H1 (cell line): ENCODE data around the gene ELAPOR1. TPM values are rescaled to one million over a fixed set of nuclear protein-coding genes. Genes with fewer than 3 reads are reported as not detected.

Experiments used
- CTCF ChIA-PET: fragments of 300-600 bp; sonication (Branson Sonifier 250); formaldehyde crosslinking; loops from one replicate; lab custom pipeline; 2021; ENCODE audit not compliant: partially characterized antibody; lab: Charles Lee
- POLR2A ChIA-PET: fragments of 300-600 bp; sonication (Branson Sonifier 250); formaldehyde crosslinking; loops from one replicate; lab custom pipeline; 2021; ENCODE audit warnings: inconsistent platforms; ENCODE audit not compliant: partially characterized antibody; lab: Charles Lee
- DNase-seq, 2 experiments: peaks; one replicate each; pipeline versions ENCODE4 v3.0.0 to v3.0.0-alpha.2; 2010 to 2022; ENCODE audit warnings: low spot score in 2 of 2, low read depth in 1 of 2, mixed read lengths in 1 of 2
- FAIRE-seq: peaks from 2 replicates; lab custom pipeline; 2011; peaks lifted over from hg19 to GRCh38; lab: Jason Lieb, UNC
- H2AFZ ChIP-seq: 2 replicates; pipeline ENCODE4 v1.8.1; 2012; ENCODE audit warnings: low read length, inconsistent platforms
- H2AK5ac ChIP-seq: 2 replicates; pipeline ENCODE4 v1.6.1; 2013; ENCODE audit warnings: low read depth, low read length
- H2BK120ac ChIP-seq: replicated peaks from 2 replicates; pipeline ENCODE3; 2013; ENCODE audit warnings: low read depth, low read length, inconsistent platforms
- H2BK12ac ChIP-seq: 2 replicates; pipeline ENCODE4 v1.6.1; 2013; ENCODE audit warnings: low read depth, low read length
- H2BK15ac ChIP-seq: 2 replicates; pipeline ENCODE4 v1.6.1; 2013; ENCODE audit warnings: low read length
- H2BK20ac ChIP-seq: 2 replicates; pipeline ENCODE4 v1.6.1; 2013; ENCODE audit warnings: low read length
- H2BK5ac ChIP-seq: 2 replicates; pipeline ENCODE4 v1.6.1; 2013; ENCODE audit warnings: low read depth, low read length
- H3K14ac ChIP-seq: 2 replicates; pipeline ENCODE4 v1.6.1; 2013; ENCODE audit warnings: inconsistent platforms; ENCODE audit not compliant: insufficient read length
- H3K18ac ChIP-seq: 2 replicates; pipeline ENCODE4 v1.6.1; 2013; ENCODE audit warnings: low read length; ENCODE audit errors: extremely low read depth
- H3K23ac ChIP-seq: 2 replicates; pipeline ENCODE4 v1.6.1; 2013; ENCODE audit warnings: inconsistent platforms; ENCODE audit not compliant: insufficient read length
- H3K23me2 ChIP-seq: 2 replicates; pipeline ENCODE4 v1.6.1; 2013; ENCODE audit warnings: low read depth, low read length
- H3K27ac ChIP-seq: 2 replicates; pipeline ENCODE4 v1.6.1; 2011; ENCODE audit warnings: low read depth, low read length, inconsistent platforms
- H3K27me3 ChIP-seq, 4 experiments: replicated peaks in 1 of 4; 1 replicate in 1 of 4; 2 replicates in 3 of 4; pipeline versions ENCODE4 v1.6.1 to v1.8.1; 2011 to 2013; ENCODE audit warnings: low read length in 3 of 4, mild to moderate bottlenecking in 3 of 4, inconsistent platforms in 2 of 4, mixed read lengths in 2 of 4, moderate library complexity in 1 of 4; ENCODE audit not compliant: control insufficient read depth in 3 of 4, insufficient read depth in 3 of 4; ENCODE audit errors: extremely low read depth in 1 of 4
- H3K36me3 ChIP-seq, 4 experiments: 2 replicates each; pipeline versions ENCODE4 v1.6.1 to v1.8.1; 2011 to 2013; ENCODE audit warnings: mild to moderate bottlenecking in 4 of 4, low read length in 3 of 4, moderate library complexity in 2 of 4, control low read depth in 1 of 4, inconsistent platforms in 1 of 4; ENCODE audit not compliant: insufficient read depth in 4 of 4, control insufficient read depth in 2 of 4
- H3K4ac ChIP-seq: replicated peaks from 2 replicates; pipeline ENCODE3; 2013; ENCODE audit warnings: low read length, low read depth, mixed read lengths, inconsistent platforms; ENCODE audit not compliant: insufficient read length
- H3K4me1 ChIP-seq, 4 experiments: replicated peaks in 1 of 4; 1 replicate in 1 of 4; 2 replicates in 3 of 4; pipeline versions ENCODE4 v1.6.1 to v1.8.1; 2011 to 2013; ENCODE audit warnings: low read length in 3 of 4, inconsistent platforms in 2 of 4, mixed read lengths in 1 of 4; ENCODE audit not compliant: insufficient read depth in 4 of 4, control insufficient read depth in 3 of 4
- H3K4me2 ChIP-seq, 2 experiments: 2 replicates each; pipeline versions ENCODE4 v1.6.1 to v1.8.1; 2011 to 2013; ENCODE audit warnings: low read depth in 2 of 2, low read length in 2 of 2, control low read depth in 1 of 2, inconsistent platforms in 1 of 2, mild to moderate bottlenecking in 1 of 2; ENCODE audit not compliant: insufficient read depth in 1 of 2
- H3K4me3 ChIP-seq, 4 experiments: fragments of 200-600, 300-600 bp in 1 of 4; sonication (generic), shearing (Covaris generic), sonication (Bioruptor Twin) in 1 of 4; 2 replicates each; pipeline versions ENCODE4 v1.5.1 to v1.8.1; 2011 to 2016; ENCODE audit warnings: low read length in 4 of 4, low read depth in 3 of 4, control low read depth in 2 of 4, inconsistent platforms in 2 of 4, mild to moderate bottlenecking in 2 of 4, mixed read lengths in 1 of 4, moderate library complexity in 1 of 4; ENCODE audit not compliant: insufficient read depth in 2 of 4; ENCODE audit errors: extremely low read depth in 1 of 4
- H3K56ac ChIP-seq: replicated peaks from 2 replicates; pipeline ENCODE3; 2013; ENCODE audit warnings: low read depth, mild to moderate bottlenecking, mixed read lengths, low read length, inconsistent platforms; ENCODE audit not compliant: insufficient read length
- H3K79me1 ChIP-seq: 2 replicates; pipeline ENCODE4 v1.6.1; 2013; ENCODE audit warnings: low read depth, low read length, control low read depth
- H3K79me2 ChIP-seq, 2 experiments: 2 replicates each; pipeline versions ENCODE4 v1.6.1 to v1.8.1; 2012 to 2013; ENCODE audit warnings: low read length in 2 of 2, mild to moderate bottlenecking in 2 of 2, inconsistent platforms in 1 of 2; ENCODE audit not compliant: insufficient read depth in 2 of 2, control insufficient read depth in 1 of 2
- H3K9ac ChIP-seq, 4 experiments: replicated peaks in 1 of 4; 1 replicate in 1 of 4; 2 replicates in 3 of 4; pipeline versions ENCODE4 v1.6.1 to v1.8.1; 2011 to 2013; ENCODE audit warnings: low read depth in 3 of 4, low read length in 3 of 4, control low read depth in 2 of 4, mild to moderate bottlenecking in 2 of 4, moderate library complexity in 2 of 4, inconsistent platforms in 1 of 4; ENCODE audit errors: extremely low read depth in 1 of 4
- H3K9me3 ChIP-seq, 2 experiments: 2 replicates each; pipeline versions ENCODE4 v1.6.1 to v1.8.1; 2012 to 2013; ENCODE audit warnings: mild to moderate bottlenecking in 2 of 2, moderate library complexity in 2 of 2, control low read depth in 1 of 2, inconsistent platforms in 1 of 2, low read depth in 1 of 2, low read length in 1 of 2, mixed read lengths in 1 of 2; ENCODE audit not compliant: insufficient read depth in 2 of 2
- H4K20me1 ChIP-seq, 2 experiments: replicated peaks in 1 of 2; 2 replicates each; pipeline versions ENCODE3 to v1.8.1; 2011 to 2013; ENCODE audit warnings: inconsistent platforms in 2 of 2, low read length in 2 of 2, mild to moderate bottlenecking in 1 of 2; ENCODE audit not compliant: insufficient read depth in 2 of 2, control insufficient read depth in 1 of 2
- H4K5ac ChIP-seq: 2 replicates; pipeline ENCODE4 v1.6.1; 2013; ENCODE audit warnings: low read length, low read depth, mixed read lengths, inconsistent platforms; ENCODE audit not compliant: insufficient read length
- H4K8ac ChIP-seq: 2 replicates; pipeline ENCODE4 v1.8.0; 2013; ENCODE audit warnings: mild to moderate bottlenecking, moderate library complexity, low read length, inconsistent platforms; ENCODE audit not compliant: insufficient read depth; ENCODE audit errors: extremely low read depth
- H4K91ac ChIP-seq: replicated peaks from 2 replicates; pipeline ENCODE3; 2013; ENCODE audit warnings: low read length, mixed read lengths, inconsistent platforms; ENCODE audit not compliant: insufficient read length
- POLR2A ChIP-seq, 2 experiments: IDR thresholded peaks; 1 replicate in 1 of 2; 2 replicates in 1 of 2; pipeline ENCODE4 v1.6.1; 2011; ENCODE audit warnings: low read depth in 2 of 2, low read length in 2 of 2, mild to moderate bottlenecking in 2 of 2; ENCODE audit errors: control extremely low read depth in 1 of 2
- RBBP5 ChIP-seq: IDR thresholded peaks from 2 replicates; pipeline ENCODE4 v1.7.1; 2012; ENCODE audit warnings: low read depth, mild to moderate bottlenecking, inconsistent platforms, low read length, moderate library complexity, borderline replicate concordance
- WGBS, 2 experiments: shearing (Covaris generic) in 1 of 2; methylation state at CpG; one replicate each; pipeline versions ENCODE4 v1.1.6 to v1.1.7; 2013 to 2015; ENCODE audit warnings: low lambda C conversion rate in 2 of 2, mixed read lengths in 2 of 2, inconsistent platforms in 1 of 2, low coverage in 1 of 2, missing lambda C conversion rate in 1 of 2; ENCODE audit not compliant: insufficient replicate concordance in 2 of 2, insufficient coverage in 1 of 2, insufficient read length in 1 of 2; ENCODE audit errors: extremely low coverage in 1 of 2, missing lambda C conversion rate in 1 of 2; 5-methylcytosine and 5-hydroxymethylcytosine counted together
- polyA plus RNA-seq, 7 experiments: library from polyadenylated mRNA; depleted of rRNA in 3 of 7; stranded (reverse) in 5 of 7; unstranded in 2 of 7; fragments of >200 nt in 5 of 7; fragments of 200-250 nt in 2 of 7; gene quantifications; 1 replicate in 5 of 7; 2 replicates in 1 of 7; 4 replicates in 1 of 7; pipeline versions ENCODE4 v1.2.1 to v1.2.3, GENCODE V29; 2011 to 2013; ENCODE audit warnings: missing spikeins in 2 of 7, mixed read lengths in 2 of 7
- total RNA-seq: library from RNA; stranded (reverse); fragmentation: NEBNext Ultra II Directional; extraction: Animal tissue kit (Norgen Biotek cat#: 25700); gene quantifications from 2 replicates; pipeline ENCODE4 v1.2.1, GENCODE V29; 2021

The ELAPOR1 gene
- total and polyA plus RNA-seq, 2 of the 8 experiments (the other 6 are each of a cell fraction or from before 2014, with no cell fraction given), result 1.2 to 2.5 TPM

GRCh38 chr1:109140392-109140791, 26.5 kb downstream of the ELAPOR1 start:
- DNase-seq (no peak), FAIRE-seq (no peak)
- Histone ChIP-seq H3K14ac (no peak overlapping the region), H4K91ac (no peak overlapping the region), H3K27me3 (no peaks in the 10 kb centered on the region), H3K23me2 (no peaks in the 10 kb centered on the region), H4K20me1 (no peaks in the 10 kb centered on the region), H3K27ac (no peak overlapping the region), H2BK20ac (no peak overlapping the region), H3K4me3 (no peak overlapping the region), H2BK15ac (no peak overlapping the region), H3K23ac (no peak overlapping the region), H2AFZ (no peak overlapping the region), H3K4ac (no peak overlapping the region), H3K18ac (no peak overlapping the region), H3K56ac (no peak overlapping the region), H3K79me1 (no peaks in the 10 kb centered on the region), H2AK5ac (no peak overlapping the region), H3K9me3 (no peaks in the 10 kb centered on the region), H3K4me2 (no peak overlapping the region), H3K79me2 (no peaks in the 10 kb centered on the region), H3K4me1 (no peaks in the 10 kb centered on the region), H3K36me3 (no peaks in the 10 kb centered on the region), H2BK5ac (no peak overlapping the region), H4K8ac (no peak overlapping the region), H4K5ac (no peak overlapping the region), H2BK120ac (no peak overlapping the region), H2BK12ac (no peak overlapping the region), H3K9ac (no peak overlapping the region)
- POLR2A ChIA-PET, result interaction anchor here (0.8 to 1.0 kb wide), 2 partner anchors 10 to 40 kb away, joined by 3 to 4 read pairs; no protein-coding TSS in a partner anchor
- CTCF ChIA-PET, result interaction anchor here (1.0 to 1.2 kb wide), 3 partner anchors 11 to 392 kb away, joined by 3 read pairs; no protein-coding TSS in a partner anchor
- no peak for TF ChIP-seq POLR2A (IDR thresholded peaks at IDR 0.05; ENCODE audit: control extremely low read depth in 1 of 2, low read depth in 2 of 2, low read length in 2 of 2)
- no peak for TF ChIP-seq RBBP5
- 83% methylated on average over 3 of the region's 3 CpGs; no CpG with 5 or more reads in 1 of the 2 experiments for WGBS, 2 experiments
